Upper lobe of right lung (tissue), 1 donor: ENCODE results near the gene ZNF407. TPM values are rescaled to one million over a fixed set of nuclear protein-coding genes. Genes with fewer than 3 reads are reported as not detected.

Experiments used
- ATAC-seq: fragments of 200-7000 bp; cut with Tn5 transposase; one replicate; pipeline ENCODE4 v1.9.1; 2020; ENCODE audit warnings: mild to moderate bottlenecking, moderate library complexity
- DNase-seq: peaks from one replicate; pipeline ENCODE4 v3.0.0-alpha.2; 2020
- H3K27ac ChIP-seq: fragments of 200-600 bp; one replicate; pipeline ENCODE4 v1.8.0; 2022
- H3K27me3 ChIP-seq: fragments of 200-600 bp; one replicate; pipeline ENCODE4 v1.8.0; 2022; ENCODE audit warnings: mild to moderate bottlenecking
- H3K36me3 ChIP-seq: fragments of 200-600 bp; one replicate; pipeline ENCODE4 v1.8.0; 2022
- H3K4me1 ChIP-seq: fragments of 200-600 bp; one replicate; pipeline ENCODE4 v1.8.0; 2022
- H3K4me3 ChIP-seq: fragments of 200-600 bp; one replicate; pipeline ENCODE4 v1.8.0; 2022; ENCODE audit warnings: mild to moderate bottlenecking
- H3K9me3 ChIP-seq: fragments of 200-600 bp; one replicate; pipeline ENCODE4 v1.8.0; 2022
- CTCF ChIP-seq: fragments of 200-600 bp; IDR thresholded peaks from one replicate; pipeline ENCODE4 v1.8.0; 2022; ENCODE audit warnings: antibody characterized with exemption
- intact Hi-C: fragments of 100-400 bp; cut with DNase I; formaldehyde crosslinking; loops from one replicate; pipeline ENCODE4 v1.11.0; 2022
- total RNA-seq: library from RNA; stranded (reverse); fragmentation: NEBNext Ultra II Directional; extraction: Animal tissue kit (Norgen Biotek cat#: 25700); gene quantifications from one replicate; pipeline ENCODE4 v1.2.1, GENCODE V29; 2021
- donor health status: DM: no; HTN: yes; CAD: no; lungs with severe emphysema.

ZNF407 gene
- total RNA-seq, 1 donor from 2014 or later: 18.4 TPM

GRCh38 chr18:74876630-74877243, 279.1 kb downstream of the ZNF407 start:
- Histone ChIP-seq H3K4me3 (no peak overlapping the region), H3K4me1 (no peaks in the 10 kb centered on the region), H3K9me3 (no peaks in the 10 kb centered on the region), H3K36me3 (peaks cover 10% of the 10 kb centered on the region), H3K27me3 (no peaks in the 10 kb centered on the region), H3K27ac (no peak overlapping the region)
- intact Hi-C loops: no loop called here
- TF ChIP-seq CTCF: no peak
- ATAC-seq (no peak), DNase-seq (no peak)

GRCh38 chr18:74878267-74878666, 280.6 kb downstream of the ZNF407 start:
- intact Hi-C loops: no loop called here
- H3K4me1 ChIP-seq: no peaks in the 10 kb centered on the region
- no peak overlapping the region for H3K4me3 ChIP-seq
- DNase-seq (no peak), ATAC-seq (no peak)
- no peak overlapping the region for H3K27ac ChIP-seq
- no peaks in the 10 kb centered on the region for H3K27me3 ChIP-seq
- no peak for TF ChIP-seq CTCF
- H3K9me3 ChIP-seq: no peaks in the 10 kb centered on the region
- peaks cover 14% of the 10 kb centered on the region for H3K36me3 ChIP-seq

DNA sequence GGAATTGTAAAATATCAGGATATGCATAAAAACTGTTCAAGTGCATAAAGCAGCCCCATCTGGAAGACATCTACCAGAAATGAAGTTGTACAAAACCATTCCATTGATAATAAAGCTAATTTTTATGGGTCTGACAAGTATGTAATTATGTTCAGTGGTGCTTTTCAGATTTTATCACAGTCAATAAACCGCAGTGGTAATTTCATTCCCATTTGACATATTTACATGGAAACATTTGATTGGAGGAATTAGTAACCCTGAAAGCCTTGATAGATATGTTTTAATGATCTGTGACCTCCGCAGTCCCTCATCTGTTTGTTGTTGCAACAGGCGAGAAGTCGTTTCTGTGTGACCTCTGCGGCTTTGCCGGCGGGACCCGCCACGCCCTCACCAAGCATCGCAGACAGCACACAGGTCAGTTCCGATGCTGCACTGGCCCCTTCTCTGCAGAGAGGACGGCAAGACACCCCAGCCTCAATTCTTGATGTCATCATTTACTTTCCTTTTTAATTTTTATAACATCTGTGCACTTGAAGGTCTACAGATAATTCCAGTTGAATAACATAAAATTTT, 283.1 kb downstream of the ZNF407 start:
- no peak for TF ChIP-seq CTCF
- no peak overlapping the region for H3K27ac ChIP-seq
- ATAC-seq: no peak
- no peaks in the 10 kb centered on the region for H3K9me3 ChIP-seq
- no peaks in the 10 kb centered on the region for H3K27me3 ChIP-seq
- no peaks in the 10 kb centered on the region for H3K4me1 ChIP-seq
- intact Hi-C loops: no loop called here
- H3K4me3 ChIP-seq: no peak overlapping the region
- no peak for DNase-seq
- peaks cover 21% of the 10 kb centered on the region for H3K36me3 ChIP-seq

DNA sequence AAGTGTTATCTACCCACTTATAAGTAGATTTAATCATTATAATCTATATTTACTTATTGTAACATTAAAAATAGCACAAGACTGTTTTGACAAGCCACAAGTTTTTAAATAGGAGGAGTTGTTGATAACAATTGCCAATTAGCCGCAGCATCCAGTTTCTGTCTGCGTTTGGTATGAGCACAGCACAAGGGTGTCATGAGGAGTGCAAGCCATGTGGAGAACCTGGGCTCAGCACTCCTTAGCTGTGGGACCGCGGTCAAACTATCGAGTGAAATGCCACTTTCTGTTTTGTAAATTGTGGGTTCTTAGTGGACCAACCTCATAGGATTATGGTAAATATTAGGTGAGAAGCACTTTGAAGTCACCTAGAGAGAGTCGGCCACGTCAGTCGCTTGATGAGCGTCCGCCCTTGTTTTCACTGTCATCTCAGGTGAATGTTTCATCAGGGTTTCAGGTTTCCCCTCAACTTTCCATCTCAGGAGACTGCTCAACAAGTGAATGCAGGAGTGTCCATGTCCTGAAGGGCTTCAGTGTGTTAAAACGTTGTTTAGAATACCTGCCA, 294.5 kb downstream of the ZNF407 start:
- DNase-seq (no peak), ATAC-seq (no peak)
- no peak for TF ChIP-seq CTCF
- Histone ChIP-seq H3K4me1 (no peaks in the 10 kb centered on the region), H3K36me3 (peaks cover 11% of the 10 kb centered on the region), H3K27ac (no peak overlapping the region), H3K4me3 (no peak overlapping the region), H3K27me3 (no peaks in the 10 kb centered on the region), H3K9me3 (no peaks in the 10 kb centered on the region)
- intact Hi-C loops: no loop called here

- no peak for TF ChIP-seq CTCF
- Histone ChIP-seq H3K9me3 (no peaks in the 10 kb centered on the region), H3K4me3 (no peak overlapping the region), H3K27ac (no peak overlapping the region), H3K36me3 (peaks cover 4% of the 10 kb centered on the region), H3K4me1 (peaks cover 3% of the 10 kb centered on the region), H3K27me3 (no peaks in the 10 kb centered on the region)
- no peak for DNase-seq
- intact Hi-C loops: no loop called here
- ATAC-seq: no peak
Measured at GRCh38 chr18:74895686-74896085, 298.0 kb downstream of the ZNF407 start.
